ENCODE data around the gene LPCAT4.
"Not testable (repeated sequence)": the region's sequence is repeated elsewhere in the genome, so short reads cannot be mapped to it uniquely, and the experiment has no call there.

DNA sequence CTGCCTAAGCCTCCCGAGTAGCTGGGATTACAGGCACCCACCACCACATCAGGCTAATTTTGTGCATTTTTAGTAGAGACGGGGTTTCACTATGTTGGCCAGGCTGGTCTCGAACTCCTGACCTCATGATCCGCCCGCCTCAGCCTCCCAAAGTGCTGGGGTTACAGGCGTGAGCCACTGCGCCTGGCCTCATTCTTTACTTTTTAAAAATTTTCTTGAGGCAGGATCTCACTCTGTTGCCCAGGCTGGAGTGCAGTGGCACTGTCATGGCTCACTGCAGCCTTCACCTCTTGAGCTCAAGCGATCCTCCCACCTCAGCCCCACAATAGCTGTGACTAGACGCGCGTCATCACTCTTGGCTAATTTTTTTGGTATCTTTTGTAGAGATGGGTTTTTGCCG lies 14.0 kb downstream of the LPCAT4 start:
- TF ChIP-seq, protein P1, sequence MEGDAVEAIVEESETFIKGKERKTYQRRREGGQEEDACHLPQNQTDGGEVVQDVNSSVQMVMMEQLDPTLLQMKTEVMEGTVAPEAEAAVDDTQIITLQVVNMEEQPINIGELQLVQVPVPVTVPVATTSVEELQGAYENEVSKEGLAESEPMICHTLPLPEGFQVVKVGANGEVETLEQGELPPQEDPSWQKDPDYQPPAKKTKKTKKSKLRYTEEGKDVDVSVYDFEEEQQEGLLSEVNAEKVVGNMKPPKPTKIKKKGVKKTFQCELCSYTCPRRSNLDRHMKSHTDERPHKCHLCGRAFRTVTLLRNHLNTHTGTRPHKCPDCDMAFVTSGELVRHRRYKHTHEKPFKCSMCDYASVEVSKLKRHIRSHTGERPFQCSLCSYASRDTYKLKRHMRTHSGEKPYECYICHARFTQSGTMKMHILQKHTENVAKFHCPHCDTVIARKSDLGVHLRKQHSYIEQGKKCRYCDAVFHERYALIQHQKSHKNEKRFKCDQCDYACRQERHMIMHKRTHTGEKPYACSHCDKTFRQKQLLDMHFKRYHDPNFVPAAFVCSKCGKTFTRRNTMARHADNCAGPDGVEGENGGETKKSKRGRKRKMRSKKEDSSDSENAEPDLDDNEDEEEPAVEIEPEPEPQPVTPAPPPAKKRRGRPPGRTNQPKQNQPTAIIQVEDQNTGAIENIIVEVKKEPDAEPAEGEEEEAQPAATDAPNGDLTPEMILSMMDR (IDR thresholded peaks at IDR 0.05; ENCODE audit: low read depth, low read length, poor library complexity, severe bottlenecking): not testable (repeated sequence)
- not testable (repeated sequence) for TF ChIP-seq EZH2phosphoT487 (IDR thresholded peaks at IDR 0.05; ENCODE audit: borderline replicate concordance, low read length)

Measured in DOHH2 (cell line).